DMS53 (cell line): ENCODE measurements around the gene KRTAP10-8.

Experiments
- DNase-seq: peaks from one replicate; lab custom pipeline; 2025; lab: John Stamatoyannopoulos, UW

Gene KRTAP10-8

GRCh38 chr21:44612029-44612486 lies at the start of gene KRTAP10-8:
Gene KRTAP10-8, plus strand, starts transcription at chr21:44612079. Its CDS starts 22 bp downstream, at chr21:44612101.
- DNase-seq = no peak

GRCh38 chr21:44564099-44564498 lies 47.8 kb upstream of the KRTAP10-8 start:
- DNase-seq = no peak

DNA sequence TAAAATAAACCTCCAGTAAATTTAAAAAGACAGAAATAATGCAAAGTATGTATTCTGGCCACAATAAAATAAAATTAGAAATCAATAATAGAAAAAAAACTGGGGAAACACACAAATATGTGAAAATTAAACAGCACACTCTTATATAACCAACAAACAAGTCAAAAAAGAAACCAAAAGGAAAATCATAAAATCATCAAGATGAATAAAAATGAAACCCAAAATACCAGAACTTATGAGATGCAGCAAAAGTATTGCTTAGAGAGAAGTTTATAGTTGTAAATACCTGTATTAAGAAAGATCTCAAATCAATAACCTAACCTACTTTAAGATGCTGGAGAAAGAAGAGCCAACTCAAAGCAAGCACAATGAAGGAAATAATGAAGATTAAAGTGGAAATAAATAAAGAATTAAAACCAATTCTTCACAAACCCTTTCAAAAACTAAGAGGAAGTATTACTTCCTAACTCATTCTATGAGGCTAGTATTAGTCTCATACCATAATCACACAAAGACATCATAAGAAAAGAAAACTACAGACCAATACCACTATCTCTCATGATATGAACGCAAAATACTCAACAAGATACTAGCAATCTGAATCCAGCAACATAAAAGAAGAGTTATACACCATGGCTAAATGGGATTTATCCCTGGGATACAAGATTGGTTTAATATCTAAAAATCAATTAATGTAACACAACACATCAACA lies 46.8 kb upstream of the KRTAP10-8 start:
- DNase-seq = no peak

DNA sequence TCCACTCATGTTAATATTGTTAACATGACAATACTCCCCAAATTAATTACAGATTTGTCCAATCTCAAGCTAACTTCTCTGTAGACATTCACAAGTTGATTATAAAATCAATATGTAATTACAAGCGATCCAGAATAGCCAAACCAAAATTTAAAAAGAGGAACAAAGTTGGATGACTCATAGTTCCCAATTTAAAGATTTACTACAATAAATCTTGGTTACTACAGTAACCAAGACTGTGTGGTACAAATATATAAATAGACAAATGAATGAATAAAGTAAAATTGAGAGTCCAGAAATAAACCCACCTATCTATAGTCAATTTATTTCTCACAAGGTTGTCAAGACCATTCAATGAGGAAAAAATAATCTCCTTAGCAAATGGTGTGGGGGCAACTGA lies 45.5 kb upstream of the KRTAP10-8 start:
- DNase-seq = no peak

- no peak for DNase-seq
These were observed 44.3 kb upstream of the KRTAP10-8 start for GRCh38 chr21:44567481-44568171.

DNA sequence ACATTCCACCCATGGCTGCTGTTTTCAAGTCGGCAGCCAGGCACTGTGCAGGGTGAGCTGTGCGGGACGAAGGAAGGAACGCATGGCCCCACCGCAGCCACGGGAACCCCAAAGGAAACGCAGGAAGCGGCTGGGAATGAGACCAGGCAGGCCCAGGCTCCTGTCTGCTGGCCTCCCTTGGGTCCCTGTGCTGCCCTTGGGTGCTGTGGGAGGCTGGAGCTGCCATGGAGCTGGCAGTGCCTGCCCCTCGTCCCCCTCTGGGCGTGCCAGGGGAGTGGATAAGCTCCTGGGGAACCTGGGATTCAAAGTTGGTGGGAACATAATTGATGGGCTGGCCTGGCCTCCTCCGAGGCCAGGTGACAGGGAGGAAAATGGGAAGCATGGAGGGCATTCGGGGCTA lies 43.6 kb upstream of the KRTAP10-8 start:
- no peak for DNase-seq

GRCh38 chr21:44568667-44569556 lies 43.0 kb upstream of the KRTAP10-8 start:
- DNase-seq = peak; percentile 58

DNA sequence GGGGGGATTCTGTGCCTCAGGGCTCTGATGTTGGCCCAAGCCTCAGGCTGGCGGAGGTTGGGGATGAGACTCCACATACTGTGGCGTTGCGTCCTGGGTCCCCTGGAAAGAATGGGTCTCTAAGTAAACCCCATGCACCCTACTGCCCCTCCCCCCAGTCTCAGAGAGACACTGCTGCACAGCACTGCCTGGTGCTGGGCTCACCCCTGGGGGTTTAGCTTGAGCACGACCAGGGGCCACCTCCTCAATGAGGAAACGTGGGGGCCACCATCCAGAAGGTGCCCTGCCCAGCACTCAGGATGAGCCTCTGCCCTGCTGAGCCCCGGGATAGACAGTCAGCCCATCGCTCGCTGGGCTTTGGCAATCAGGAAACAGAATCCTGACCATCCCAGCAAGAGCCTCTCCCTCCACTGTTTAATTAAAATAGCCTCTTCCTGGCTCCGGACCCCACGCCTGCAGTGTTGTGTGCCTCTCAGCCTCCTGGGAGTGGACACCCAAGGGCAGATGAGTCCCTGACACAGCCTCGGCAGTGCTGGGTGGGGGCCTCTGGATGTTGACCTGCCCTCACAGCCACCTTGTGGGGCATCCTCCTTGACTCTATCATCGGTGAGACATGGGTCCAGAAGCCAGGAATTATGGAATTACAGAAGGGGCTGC lies 41.9 kb upstream of the KRTAP10-8 start:
- no peak for DNase-seq

- peak; percentile 34 for DNase-seq
These were observed 40.6 kb upstream of the KRTAP10-8 start for GRCh38 chr21:44571296-44571695.

DNA sequence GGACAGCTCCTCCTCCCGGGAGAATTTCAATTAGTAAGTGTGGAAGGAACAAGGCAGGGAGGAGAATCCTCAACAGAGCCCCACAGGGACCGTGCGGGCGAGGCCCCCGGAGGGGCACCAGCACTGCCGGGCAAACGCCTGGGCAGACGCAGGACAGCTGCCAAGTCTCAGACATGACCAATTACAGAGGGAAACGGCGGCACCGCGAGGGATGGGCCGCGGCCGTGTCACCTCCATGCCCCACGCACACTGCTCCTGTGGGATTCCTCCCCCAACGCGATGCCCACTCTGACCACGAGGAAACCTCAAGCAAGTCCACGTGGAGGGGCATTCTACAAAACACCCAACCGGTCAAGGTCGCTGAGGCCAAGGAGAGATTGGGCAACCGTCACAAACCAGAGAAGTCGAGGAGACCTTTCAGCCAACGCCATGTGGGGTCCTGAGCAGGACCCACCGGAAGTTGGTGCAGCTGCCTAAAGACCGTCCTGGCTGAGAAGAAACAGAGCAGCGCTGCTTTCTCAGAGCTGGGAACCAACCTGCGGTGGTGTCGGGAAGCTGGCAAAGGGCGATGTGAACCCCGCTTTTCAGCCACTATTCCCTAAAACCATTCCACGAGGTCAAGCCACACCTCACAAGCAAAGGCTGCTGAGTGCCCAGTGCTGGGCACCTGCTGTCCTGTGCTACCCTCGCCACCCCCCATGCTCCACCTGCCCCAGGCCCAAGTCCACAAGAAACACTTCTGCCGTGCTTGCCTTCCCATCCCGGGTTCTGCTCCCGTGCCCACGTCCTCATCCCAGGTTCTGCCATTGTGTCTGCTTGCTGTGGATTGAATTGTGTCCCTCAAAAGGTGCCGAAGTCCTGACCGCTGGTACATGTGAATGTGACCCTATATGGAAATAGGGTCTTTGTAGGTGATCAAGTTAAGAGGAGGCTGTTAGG lies 39.8 kb upstream of the KRTAP10-8 start:
- DNase-seq = no peak

GRCh38 chr21:44572959-44573583 lies 38.8 kb upstream of the KRTAP10-8 start:
- DNase-seq = peak; percentile 79

- peak; percentile 30 for DNase-seq
These were observed 38.0 kb upstream of the KRTAP10-8 start, which contains the start of gene KRTAP10-4 for GRCh38 chr21:44573630-44574456. Gene KRTAP10-4, plus strand, starts transcription at chr21:44573729. Its CDS starts 30 bp downstream, at chr21:44573759.

GRCh38 chr21:44574457-44575306 lies 37.2 kb upstream of the KRTAP10-8 start:
- DNase-seq = peak; percentile 89

- no peak for DNase-seq
These were observed 36.4 kb upstream of the KRTAP10-8 start for GRCh38 chr21:44575307-44576024.

DNA sequence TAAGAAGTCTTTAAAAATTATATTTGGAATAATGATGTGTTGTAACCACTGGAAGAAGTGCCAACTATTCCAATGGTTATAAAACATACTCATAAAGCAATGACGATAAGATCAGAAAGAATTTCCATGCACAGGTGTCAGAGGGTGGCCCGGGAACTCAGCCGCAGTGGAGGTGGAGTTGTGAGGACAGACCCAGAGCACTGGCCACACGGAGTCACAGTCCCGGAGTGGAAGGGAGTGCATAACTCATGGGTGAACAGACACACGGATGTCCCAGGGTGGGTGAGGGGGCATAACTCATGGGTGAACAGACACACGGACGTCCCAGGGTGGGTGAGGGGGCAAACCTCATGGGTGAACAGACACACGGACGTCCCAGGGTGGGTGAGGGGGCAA lies 35.9 kb upstream of the KRTAP10-8 start:
- no peak for DNase-seq

DNA sequence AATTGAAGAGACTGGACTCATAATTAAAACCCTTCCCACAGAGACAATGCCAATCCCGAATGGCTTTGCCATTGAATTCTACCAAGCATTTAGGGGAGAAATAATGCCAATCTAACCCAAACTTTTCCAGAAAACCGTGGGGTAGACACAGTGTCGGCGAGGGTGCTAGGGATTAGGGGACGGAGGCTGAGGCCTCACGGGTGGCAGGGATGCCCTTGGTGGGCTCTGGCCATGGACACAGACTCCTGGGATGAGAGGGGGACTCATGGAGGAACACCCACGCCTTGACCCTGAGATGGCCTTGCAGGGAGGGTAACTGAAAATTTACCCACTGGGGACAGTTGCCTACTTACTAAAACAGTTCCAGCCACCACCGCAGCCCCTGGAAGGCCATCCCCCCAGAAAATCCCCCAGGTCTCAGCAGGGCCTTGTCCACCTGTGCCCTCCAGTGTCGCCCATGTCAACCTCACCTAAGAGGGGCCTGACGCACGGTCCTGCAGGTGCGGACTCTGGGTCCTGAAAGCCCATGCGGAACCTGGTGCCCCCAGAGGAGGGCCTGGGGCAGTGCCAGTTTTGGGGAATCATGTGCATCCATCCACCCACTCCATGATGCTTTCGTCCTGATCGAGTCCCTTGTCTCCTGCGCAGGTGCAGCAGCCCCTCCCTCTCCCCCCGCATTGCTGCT lies 33.4 kb upstream of the KRTAP10-8 start:
- no peak for DNase-seq
